ENCODE results near the gene CPE.
A peak's percentile ranks its signal among the peaks of the same experiment; 100 is the strongest.

The CPE gene

DNA sequence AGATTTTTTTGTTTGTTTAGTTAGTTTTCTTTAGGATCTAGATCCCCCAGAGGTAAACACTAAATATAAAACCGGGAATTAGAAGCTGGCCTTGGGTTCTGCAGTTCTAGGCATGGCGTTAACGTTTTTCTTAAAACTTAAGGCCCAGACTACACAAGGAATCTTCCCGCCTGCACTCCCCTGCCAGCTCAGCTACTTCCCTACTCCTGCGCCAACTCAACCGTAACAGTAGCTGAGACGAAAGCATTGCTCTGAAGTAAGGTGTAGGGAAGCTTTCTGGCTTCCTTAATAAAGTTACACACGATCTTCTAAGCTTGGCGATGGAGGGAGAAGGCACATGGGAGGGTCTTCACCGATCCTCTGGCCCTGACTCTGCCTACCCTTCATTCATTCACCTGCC lies 37.1 kb downstream of the CPE start:
- TF ChIP-seq CTCF (IDR thresholded peaks at IDR 0.05; ENCODE audit: insufficient read depth, low read depth, low read length, missing control alignments) = no peak
- no peak overlapping the region for H3K4me3 ChIP-seq (ENCODE audit: low read depth, low read length)
- DNase-seq (ENCODE audit: low read depth) = no peak

DNA sequence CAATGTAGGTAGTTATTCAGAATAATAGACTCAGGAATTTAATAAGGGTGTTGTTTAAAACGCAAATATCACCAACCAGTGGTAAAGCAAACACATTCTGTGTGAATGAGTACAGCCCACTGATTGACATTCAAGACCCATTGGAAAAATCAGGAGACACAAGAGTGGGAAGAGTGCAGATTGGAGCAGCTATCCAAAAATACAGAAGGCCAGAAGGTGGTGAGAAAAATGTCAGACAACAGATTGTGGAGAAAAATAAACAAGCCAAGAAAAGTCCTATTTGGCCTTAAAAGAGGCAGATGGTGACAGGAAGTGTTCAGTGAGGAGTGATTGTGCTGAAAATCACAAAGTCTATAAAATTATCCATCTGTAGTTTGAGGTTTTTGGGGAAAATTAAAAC lies 39.3 kb downstream of the CPE start:
- no peak for TF ChIP-seq CTCF (IDR thresholded peaks at IDR 0.05; ENCODE audit: insufficient read depth, low read depth, low read length, missing control alignments)
- DNase-seq (ENCODE audit: low read depth) = no peak
- H3K4me3 ChIP-seq (ENCODE audit: low read depth, low read length) = no peak overlapping the region

GRCh38 chr4:165425629-165426028 lies 46.8 kb downstream of the CPE start:
- no peak for DNase-seq (ENCODE audit: low read depth)
- no peak for TF ChIP-seq CTCF (IDR thresholded peaks at IDR 0.05; ENCODE audit: insufficient read depth, low read depth, low read length, missing control alignments)
- no peak overlapping the region for H3K4me3 ChIP-seq (ENCODE audit: low read depth, low read length)

DNA sequence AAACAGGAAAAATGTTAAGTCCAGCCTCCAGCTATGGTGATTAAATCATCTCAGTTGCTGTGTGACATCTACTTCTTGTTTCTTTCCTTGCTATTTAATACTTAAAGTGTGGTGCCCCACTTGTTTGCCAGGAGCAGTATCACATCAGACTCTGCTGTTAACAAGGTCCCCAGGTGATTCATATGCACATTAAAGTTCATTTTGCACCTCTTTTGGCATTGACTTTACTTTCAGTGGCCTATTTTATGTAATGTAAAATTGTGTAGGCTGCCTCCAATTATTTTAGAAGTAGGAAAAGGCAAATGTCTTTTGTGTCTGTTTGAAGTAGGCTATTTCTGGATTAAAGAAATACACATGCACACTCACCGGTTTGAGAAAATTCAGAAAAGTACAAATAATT lies 47.5 kb downstream of the CPE start:
- no peak for TF ChIP-seq CTCF (IDR thresholded peaks at IDR 0.05; ENCODE audit: insufficient read depth, low read depth, low read length, missing control alignments)
- no peak for DNase-seq (ENCODE audit: low read depth)
- H3K4me3 ChIP-seq (ENCODE audit: low read depth, low read length) = no peak overlapping the region

- no peak overlapping the region for H3K4me3 ChIP-seq (ENCODE audit: low read depth, low read length)
- peak; percentile 8 for DNase-seq (ENCODE audit: low read depth)
- no peak for TF ChIP-seq CTCF (IDR thresholded peaks at IDR 0.05; ENCODE audit: insufficient read depth, low read depth, low read length, missing control alignments)
Observed at GRCh38 chr4:165426823-165427222, 48.0 kb downstream of the CPE start.

DNA sequence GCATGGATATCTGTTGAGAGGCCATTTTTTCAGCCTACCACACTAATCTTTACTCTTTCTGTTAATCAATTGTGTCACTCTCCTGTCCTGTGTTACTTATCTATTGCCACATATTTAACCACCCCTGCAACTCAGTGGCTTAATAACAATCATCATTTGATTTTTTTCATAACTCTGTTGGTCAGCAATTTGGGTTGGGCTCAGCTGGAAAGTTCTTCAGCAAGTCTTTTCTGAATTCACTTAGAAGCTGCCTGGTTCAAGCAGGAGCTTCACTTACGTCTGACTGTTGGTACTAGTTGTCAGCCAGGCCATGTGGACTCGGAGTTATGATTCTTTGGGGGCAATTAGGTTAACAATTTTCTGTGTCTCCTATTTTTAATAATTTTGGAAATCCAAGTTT lies 50.1 kb downstream of the CPE start:
- no peak for TF ChIP-seq CTCF (IDR thresholded peaks at IDR 0.05; ENCODE audit: insufficient read depth, low read depth, low read length, missing control alignments)
- no peak for DNase-seq (ENCODE audit: low read depth)
- no peak overlapping the region for H3K4me3 ChIP-seq (ENCODE audit: low read depth, low read length)

DNA sequence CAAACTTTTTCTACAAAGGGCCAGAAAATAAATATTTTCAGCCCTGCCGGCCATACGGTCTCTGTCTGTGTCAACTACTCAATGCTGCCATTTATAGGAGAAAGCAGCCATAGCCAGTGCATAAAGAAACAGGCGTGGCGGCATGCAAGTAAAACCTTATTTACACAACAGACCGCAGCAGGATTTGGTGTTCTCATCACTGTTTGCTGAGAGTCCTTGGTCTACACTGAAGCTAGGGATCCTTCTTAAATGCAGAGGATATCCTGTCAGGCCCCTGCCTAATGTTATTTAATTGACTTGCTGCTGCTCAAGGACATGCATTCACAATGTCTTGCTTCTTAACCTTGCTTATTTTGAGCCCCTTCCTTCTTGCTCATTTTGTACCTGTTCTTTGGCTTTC lies 54.7 kb downstream of the CPE start:
- TF ChIP-seq CTCF (IDR thresholded peaks at IDR 0.05; ENCODE audit: insufficient read depth, low read depth, low read length, missing control alignments) = no peak
- DNase-seq (ENCODE audit: low read depth) = no peak
- H3K4me3 ChIP-seq (ENCODE audit: low read depth, low read length) = no peak overlapping the region

Data from GM12865 (cell line).